ENCODE results near the gene KMT2E.
A peak's percentile ranks its signal among the peaks of the same experiment; 100 is the strongest.
"Not testable (repeated sequence)": the region's sequence is repeated elsewhere in the genome, so short reads cannot be mapped to it uniquely, and the experiment has no call there.

KMT2E gene

GRCh38 chr7:105022458-105022857 lies 8.5 kb downstream of the KMT2E start:
- DNase-seq (ENCODE audit: low spot score) = no peak
- FAIRE-seq = peak; percentile 29

GRCh38 chr7:105024734-105025133 lies 10.7 kb downstream of the KMT2E start:
- peak; percentile 32 for FAIRE-seq

DNA sequence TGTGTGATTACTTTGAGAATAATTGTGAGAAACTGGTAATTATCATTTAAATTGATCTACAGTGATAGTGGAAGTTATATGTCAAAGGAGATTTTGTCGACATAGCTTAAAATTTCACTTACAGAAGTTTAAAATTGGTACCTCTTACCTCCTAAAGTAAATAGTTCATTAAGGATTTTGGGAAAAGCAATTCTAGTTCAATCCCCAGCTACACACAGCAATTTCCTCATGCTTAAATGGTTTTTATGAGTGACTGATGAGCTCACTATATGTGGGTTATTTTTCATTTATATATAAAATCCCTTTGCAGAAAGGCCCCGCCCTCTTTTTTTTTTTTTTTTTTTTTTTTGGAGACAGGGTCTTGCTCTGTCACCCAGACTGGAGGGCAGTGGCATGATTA lies 12.7 kb downstream of the KMT2E start:
- DNase-seq (ENCODE audit: low spot score) = no peak
- no peak for FAIRE-seq

More at GRCh38 chr7:105024734-105025133, 10.7 kb downstream of the KMT2E start:
- no peak for DNase-seq (ENCODE audit: low spot score)

DNA sequence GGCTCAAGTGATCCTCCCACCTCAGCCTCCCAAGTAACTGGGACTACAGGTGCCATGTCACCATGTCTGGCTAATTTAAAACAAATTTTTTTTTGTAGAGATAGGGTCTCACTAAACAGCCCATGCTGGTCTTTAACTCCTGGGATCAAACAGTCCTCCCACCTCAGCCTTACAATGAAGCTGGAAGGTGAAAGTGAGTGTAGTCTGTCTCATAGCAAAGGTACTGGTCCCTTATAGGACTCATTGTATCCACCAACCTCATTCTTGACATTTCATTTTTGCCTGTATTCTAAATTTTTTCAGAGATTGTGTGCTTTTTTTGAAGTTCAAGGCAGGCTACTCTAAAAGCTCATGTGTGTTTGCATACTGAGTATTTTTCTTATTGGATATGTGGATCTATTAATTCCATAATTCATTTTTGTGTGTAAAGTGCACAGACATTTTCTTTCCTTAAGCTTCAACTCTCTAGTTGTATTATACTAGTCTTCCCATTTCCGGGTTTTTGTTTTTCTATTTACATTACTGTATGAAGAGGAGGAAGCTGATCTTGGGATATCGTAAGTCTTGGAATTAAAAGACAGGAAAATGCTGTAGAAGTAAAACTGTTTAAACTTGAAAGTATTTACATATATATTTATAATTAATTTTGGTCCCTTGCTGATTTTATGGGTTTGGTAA lies 13.3 kb downstream of the KMT2E start:
- FAIRE-seq = peak; percentile 2

GRCh38 chr7:105028004-105028403 lies 14.0 kb downstream of the KMT2E start:
- no peak for DNase-seq (ENCODE audit: low spot score)
- no peak for FAIRE-seq

More for the DNA sequence above, 13.3 kb downstream of the KMT2E start:
- DNase-seq (ENCODE audit: low spot score) = no peak

DNA sequence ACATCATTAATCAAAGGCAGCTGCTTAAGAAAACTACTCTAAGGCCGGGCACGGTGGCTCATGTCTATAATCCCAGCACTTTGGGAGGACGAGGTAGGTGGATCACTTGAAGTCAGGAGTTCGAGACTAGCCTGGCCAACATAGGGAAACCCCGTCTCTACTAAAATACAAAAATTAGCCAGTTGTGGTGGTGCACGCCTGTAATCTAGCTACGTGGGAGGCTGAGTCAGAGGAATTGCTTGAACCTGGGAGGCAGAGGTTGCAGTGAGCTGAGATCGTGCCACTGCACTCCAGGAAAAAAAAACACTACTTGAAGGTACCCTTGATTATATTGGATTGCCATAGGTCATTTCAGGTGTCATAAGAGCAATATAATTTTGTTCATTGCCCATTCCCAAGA lies 14.9 kb downstream of the KMT2E start:
- not testable (repeated sequence) for DNase-seq (ENCODE audit: low spot score); FAIRE-seq

GRCh38 chr7:105030447-105030846 lies 16.4 kb downstream of the KMT2E start:
- no peak for DNase-seq (ENCODE audit: low spot score)
- FAIRE-seq = no peak

DNA sequence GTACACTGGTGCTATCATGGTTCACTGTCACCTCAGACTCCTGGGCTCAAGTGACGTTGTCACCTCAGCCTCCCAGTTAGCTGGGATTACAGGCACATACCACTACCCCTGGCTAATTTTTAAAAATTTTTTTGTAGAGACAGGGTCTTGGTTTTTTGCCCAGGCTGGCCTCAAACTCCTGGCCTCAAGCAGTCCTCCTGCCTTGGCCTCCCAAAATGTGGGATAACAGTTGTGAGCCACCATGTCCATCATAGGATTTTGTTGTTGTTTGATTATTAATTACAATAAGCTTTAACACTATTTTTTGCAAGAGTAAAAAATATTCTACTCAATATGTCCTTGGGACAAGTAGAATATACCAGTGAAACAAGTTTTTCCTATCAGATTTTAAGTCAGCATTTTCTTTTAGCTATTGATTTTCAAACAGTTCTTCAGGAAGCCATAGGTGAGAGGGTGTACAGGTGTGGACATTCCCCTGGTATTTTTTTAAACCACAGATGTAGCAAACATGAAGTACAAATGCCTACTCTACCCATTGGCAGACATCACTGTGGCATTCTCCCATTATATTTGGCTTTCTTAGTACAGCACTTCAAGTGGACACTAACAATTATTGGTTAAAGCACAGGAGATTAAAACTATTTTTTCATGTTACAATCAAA lies 18.7 kb downstream of the KMT2E start:
- FAIRE-seq (no peak), DNase-seq (ENCODE audit: low spot score) (no peak)

DNA sequence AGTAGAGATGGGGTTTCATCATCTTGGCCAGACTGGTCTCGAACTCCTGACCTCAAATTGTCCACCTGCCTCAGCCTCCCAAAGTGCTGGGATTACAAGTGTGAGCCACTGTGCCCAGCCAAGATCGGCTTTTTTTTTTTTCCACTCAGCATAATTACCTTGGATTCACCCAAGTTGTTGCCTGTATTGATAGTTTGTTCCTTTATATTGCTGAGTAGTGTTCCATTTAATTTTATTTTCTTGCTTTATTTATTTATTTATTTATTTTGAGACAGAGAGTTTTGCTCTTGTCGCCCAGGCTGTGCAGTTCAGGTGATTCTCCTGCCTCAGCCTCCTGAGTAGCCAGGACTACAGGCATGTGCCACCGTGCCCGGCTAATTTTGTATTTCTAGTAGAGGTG lies 21.3 kb downstream of the KMT2E start:
- FAIRE-seq (no peak), DNase-seq (ENCODE audit: low spot score) (no peak)

GRCh38 chr7:105036217-105037168 lies 22.5 kb downstream of the KMT2E start:
- no peak for DNase-seq (ENCODE audit: low spot score)
- peak; percentile 2 for FAIRE-seq

DNA sequence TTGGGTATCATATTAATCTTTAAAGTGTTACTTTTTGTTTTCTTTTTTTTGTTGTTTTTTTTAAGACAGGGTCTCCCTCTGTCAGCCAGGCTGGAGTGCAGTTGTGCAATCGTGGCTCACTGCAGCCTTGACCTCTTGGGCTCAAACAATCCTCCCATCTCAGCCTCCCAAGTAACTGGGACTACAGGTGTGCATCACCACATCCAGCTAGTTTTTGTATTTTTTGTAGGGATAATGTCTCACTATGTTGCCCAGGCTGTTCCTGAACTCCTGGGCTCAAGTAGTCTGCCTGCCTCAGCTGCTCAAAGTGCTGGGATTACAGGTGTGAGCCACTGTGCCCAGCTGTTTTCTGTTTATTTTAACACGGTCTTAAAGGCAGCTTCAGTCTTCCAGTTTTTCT lies 23.3 kb downstream of the KMT2E start:
- FAIRE-seq (no peak), DNase-seq (ENCODE audit: low spot score) (no peak)

DNA sequence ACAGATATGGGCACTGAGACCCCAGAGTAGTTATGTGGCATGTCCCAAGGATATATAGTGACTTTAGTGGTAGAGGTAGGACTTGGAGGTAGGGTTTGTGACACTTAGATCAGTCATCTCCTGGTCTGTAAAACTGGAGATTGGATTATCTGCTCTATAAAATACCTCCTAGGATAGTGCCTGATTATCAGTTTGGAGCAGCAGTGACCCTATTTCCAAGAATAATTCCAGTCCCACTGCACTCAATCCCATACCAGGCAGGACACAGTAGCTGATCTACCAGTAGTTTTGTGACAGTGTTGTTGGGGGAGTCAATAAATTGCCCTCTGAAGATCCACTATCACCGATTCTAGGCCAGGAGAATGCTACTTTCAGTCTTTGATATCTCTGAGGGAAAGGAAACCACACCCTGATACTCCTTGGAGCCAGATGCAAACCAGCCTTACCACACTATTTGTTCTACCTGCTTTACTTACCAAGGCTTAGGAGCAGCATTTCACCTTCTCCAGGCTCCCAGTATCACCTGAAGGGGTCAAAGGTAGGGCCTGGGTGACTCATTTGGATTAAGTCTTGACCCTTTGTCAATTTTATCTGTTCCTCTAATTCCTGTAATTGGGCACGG lies 30.6 kb downstream of the KMT2E start:
- no peak for DNase-seq (ENCODE audit: low spot score)
- FAIRE-seq = no peak

DNA sequence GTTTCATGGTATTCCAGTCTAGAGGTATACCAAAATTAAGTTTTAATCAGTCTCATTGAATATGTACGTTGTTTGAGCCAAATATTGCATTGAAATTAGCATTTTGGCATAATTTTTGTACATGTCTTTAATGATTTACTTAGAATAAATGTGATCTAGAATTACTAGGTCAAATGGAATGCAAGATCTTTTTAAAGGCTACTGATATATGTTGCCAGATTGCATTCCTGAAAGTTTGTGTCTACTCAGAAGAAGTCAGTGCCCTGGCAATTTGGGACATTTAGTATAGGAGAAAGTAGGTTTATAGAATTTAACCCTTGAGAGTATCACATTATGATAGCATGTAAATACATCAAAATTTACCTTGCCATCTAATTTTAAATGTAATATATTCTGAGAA lies 32.4 kb downstream of the KMT2E start:
- DNase-seq (ENCODE audit: low spot score) (peak; percentile 49), FAIRE-seq (peak; percentile 86)

DNA sequence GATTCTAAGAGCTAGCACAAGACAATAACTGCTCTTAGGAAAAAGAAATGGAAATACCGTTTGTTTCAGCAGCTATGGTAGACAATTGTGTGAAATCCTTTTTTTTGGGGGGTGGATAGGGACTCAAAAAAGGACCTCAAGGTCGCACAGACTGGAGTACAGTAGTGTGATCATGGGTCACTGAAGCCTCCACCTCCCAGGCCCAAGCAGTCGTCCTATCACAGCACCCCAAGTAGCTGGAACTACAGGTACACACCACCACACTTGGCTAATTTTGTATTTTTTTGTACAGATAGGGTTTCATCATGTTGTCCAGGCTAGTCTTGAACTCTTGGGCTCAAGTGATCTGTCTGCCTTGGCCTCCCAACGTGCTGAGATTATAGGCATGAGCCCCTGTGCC lies 33.9 kb downstream of the KMT2E start:
- FAIRE-seq (no peak), DNase-seq (ENCODE audit: low spot score) (no peak)

GRCh38 chr7:105050493-105050892 lies 36.5 kb downstream of the KMT2E start:
- no peak for FAIRE-seq
- DNase-seq (ENCODE audit: low spot score) = no peak

DNA sequence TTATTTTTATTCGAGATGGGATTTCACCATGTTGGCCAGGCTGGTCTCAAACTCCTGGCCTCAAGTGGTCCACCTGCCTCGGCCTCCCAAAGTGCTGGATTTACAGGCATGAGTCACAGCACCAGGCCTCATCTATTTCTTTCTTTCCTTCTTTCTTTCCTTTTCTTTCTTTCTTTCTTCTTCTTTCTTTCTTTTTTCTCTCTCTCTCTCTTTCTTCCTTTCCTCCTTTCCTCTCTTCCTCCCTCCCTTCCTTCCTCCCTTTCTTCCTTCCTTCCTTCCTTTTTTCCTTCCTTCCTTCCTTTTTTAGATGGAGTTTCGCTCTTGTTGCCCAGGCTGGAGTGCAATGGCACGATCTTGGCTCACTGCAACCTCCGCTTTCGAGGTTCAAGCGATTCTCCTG lies 36.9 kb downstream of the KMT2E start:
- DNase-seq (ENCODE audit: low spot score); FAIRE-seq: not testable (repeated sequence)

DNA sequence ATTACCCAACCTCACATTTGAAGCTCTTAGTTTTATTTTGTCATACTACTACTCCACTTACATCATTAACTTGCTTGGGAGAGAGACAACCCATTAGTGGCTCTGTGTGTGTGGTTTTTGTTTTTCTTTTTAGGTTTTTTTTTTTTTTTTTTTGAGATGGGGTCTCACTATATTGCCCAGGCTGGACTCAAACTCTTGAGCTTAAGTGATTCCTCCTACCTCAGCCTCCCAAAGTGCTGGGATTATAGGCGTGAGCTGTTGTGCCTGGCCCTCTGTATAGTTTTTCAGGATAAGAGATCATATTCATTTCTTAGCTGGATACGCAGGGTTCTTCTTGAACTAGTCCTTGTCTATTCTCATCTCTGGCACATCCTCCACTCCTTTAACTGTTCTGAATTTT lies 41.1 kb downstream of the KMT2E start:
- no peak for FAIRE-seq
- no peak for DNase-seq (ENCODE audit: low spot score)

GRCh38 chr7:105055621-105056020 lies 41.6 kb downstream of the KMT2E start:
- no peak for DNase-seq (ENCODE audit: low spot score)
- no peak for FAIRE-seq

GRCh38 chr7:105057472-105057871 lies 43.5 kb downstream of the KMT2E start:
- no peak for FAIRE-seq
- no peak for DNase-seq (ENCODE audit: low spot score)

GRCh38 chr7:105060437-105060836 lies 46.4 kb downstream of the KMT2E start:
- DNase-seq (ENCODE audit: low spot score) (no peak), FAIRE-seq (no peak)

DNA sequence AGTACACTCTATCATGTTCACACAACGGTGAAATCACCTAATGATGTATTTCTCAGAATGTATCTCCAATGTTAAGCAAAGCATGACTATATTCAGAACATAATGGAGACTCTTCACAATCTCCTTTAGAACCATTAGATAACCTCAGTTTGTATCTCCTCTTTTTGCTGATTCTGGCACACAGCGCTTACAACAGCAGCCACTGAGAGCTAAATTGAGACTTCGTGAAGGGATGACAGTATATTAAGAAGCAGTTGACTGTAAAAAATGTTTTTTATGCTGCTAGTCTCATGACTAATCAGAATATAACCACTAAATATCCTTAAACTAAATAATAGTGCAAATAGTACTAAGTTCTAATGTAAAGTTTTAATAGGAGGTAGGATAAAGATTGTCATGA lies 46.9 kb downstream of the KMT2E start:
- FAIRE-seq (no peak), DNase-seq (ENCODE audit: low spot score) (no peak)

DNA sequence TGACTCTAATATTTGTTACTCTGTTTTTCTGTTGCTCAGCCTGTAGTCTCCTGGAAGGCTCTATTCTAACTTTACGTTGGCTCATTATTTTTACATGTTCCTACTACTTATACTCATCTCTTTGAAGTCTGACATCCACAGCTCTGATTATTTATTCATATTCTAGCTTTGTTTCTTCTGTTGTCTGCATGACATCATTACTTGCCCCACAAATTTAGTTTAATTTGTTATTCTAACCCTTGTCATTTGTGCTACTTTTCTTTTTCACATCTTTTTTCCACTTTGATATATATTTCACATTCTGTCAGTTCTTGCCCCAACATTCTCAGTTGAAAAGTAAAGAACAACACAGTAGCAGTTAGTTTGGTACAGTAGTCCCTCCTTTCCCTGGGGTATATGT lies 51.1 kb downstream of the KMT2E start:
- FAIRE-seq (no peak), DNase-seq (ENCODE audit: low spot score) (no peak)

All from RCC 7860 (cell line).